Measurements from ENCODE around the gene KANK2. TPM values are rescaled to one million over a fixed set of nuclear protein-coding genes. Genes with fewer than 3 reads are reported as not detected.

KANK2 gene
- total and polyA plus RNA-seq, 2 of the 13 experiments (the other 11 are each of a cell fraction or from before 2014, with no cell fraction given), result 5.7 to 12.9 TPM

GRCh38 chr19:11208561-11209471 lies 11.5 kb upstream of the KANK2 start:
- no peaks in the 10 kb centered on the region for H3K27me3 ChIP-seq (ENCODE audit: control insufficient read depth in 1 of 2, insufficient read depth in 2 of 2, low read length in 2 of 2)
- 95% methylated on average over 24 of the region's 38 CpGs for WGBS (ENCODE audit: low lambda C conversion rate)
- H3K79me2 ChIP-seq (ENCODE audit: insufficient read depth, low read length), result no peaks in the 10 kb centered on the region
- H3K36me3 ChIP-seq (replicated peaks in 1 of 2; ENCODE audit: control insufficient read depth in 1 of 2, insufficient read depth in 2 of 2, low read length in 2 of 2), result peaks cover 8 to 26% of the 10 kb centered on the region in 2 experiments; a peak in 4 of 5 replicates
- H2AFZ ChIP-seq (ENCODE audit: low read length), result no peak overlapping the region
- H3K4me1 ChIP-seq (ENCODE audit: insufficient read depth, low read length), result no peaks in the 10 kb centered on the region
- H3K4me3 ChIP-seq (replicated peaks in 1 of 3; ENCODE audit: insufficient read depth in 1 of 3, low read depth in 2 of 3, low read length in 3 of 3), result no peak overlapping the region
- FAIRE-seq (no peak), DNase-seq (ENCODE audit: low spot score) (no peak), ATAC-seq (no peak; the same call in 2 of the 3 replicates)
- intact Hi-C loops (cut with micrococcal nuclease; ENCODE audit: unreplicated experiment) (no loop called here), in situ Hi-C loops (cut with HindIII; ENCODE audit: extremely low pct_ligation_motif_present, low pct_unique_long_range_greater_than_20kb) (no loop called here)
- no peak for TF ChIP-seq SRF (IDR thresholded peaks at IDR 0.05; ENCODE audit: low read depth, low read length)
- TF ChIP-seq MIER2 (CRISPR knock-in tag; IDR thresholded peaks at IDR 0.05), result no peak
- no peak for TF ChIP-seq FOXO1 (CRISPR knock-in tag; IDR thresholded peaks at IDR 0.05)
- 0 out of 2 replicates have a peak, but pooled peaks have one; percentile 16 for TF ChIP-seq RBFOX2 (IDR thresholded peaks at IDR 0.05; ENCODE audit: low read depth, low read length)
- peak; percentile 37 for TF ChIP-seq AGO2 (optimal IDR thresholded peaks at IDR 0.05; ENCODE audit: low read depth, low read length)
- ChIA-PET CTCF (ENCODE audit: low intra/inter-chr PET ratio, low total read pairs) (no interaction called here), POLR2A (no interaction called here)
- BruUV-seq (replicated peaks), result no TSS peak
- no peak overlapping the region for H3K9ac ChIP-seq (ENCODE audit: insufficient read depth, low read depth, low read length)
- H3K4me2 ChIP-seq (ENCODE audit: low read depth, low read length), result no peak overlapping the region
- H3K27ac ChIP-seq (ENCODE audit: extremely low read length, insufficient read depth, low read length), result no peak overlapping the region
- H3K9me3 ChIP-seq (ENCODE audit: low read length), result no peaks in the 10 kb centered on the region
- H4K20me1 ChIP-seq (ENCODE audit: insufficient read depth, low read length), result no peaks in the 10 kb centered on the region; the same call in 1 of the 2 replicates

DNA sequence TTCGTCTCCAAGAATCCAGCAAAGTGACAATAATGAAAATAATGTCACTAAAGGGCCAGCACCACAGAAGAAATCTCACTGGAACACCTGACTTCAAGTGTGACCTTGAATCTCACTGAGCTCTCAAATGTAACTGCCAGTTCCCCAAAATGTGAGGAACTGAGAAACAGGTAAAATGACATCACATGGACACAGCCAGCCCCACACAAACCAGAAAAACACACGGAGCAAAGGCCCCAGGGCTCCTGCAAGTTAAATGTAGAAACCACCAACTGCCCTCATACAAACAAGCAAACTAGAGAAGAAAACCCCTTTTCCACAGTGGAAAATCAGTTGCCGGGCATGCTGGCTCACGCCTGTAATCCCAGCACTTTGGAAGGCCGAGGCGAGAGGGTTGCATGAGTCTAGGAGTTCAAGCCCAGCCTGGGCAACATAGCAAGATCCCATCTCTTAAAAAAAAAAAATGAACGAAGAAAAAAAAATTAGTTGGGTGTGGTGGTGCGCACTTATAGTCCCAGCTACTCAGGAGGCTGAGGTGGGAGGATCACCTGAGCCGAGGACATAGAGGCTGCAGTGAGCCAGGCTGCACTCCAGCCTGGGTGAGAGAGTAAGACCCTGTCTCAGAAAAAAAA lies 8.7 kb upstream of the KANK2 start:
- H3K27ac ChIP-seq (ENCODE audit: extremely low read length, insufficient read depth, low read length), result no peak overlapping the region
- H3K9me3 ChIP-seq (ENCODE audit: low read length), result no peaks in the 10 kb centered on the region
- H3K36me3 ChIP-seq (replicated peaks in 1 of 2; ENCODE audit: control insufficient read depth in 1 of 2, insufficient read depth in 2 of 2, low read length in 2 of 2), result peaks cover 3 to 15% of the 10 kb centered on the region in 2 experiments; a peak in 4 of 5 replicates
- intact Hi-C loops (cut with micrococcal nuclease; ENCODE audit: unreplicated experiment), result no loop called here
- H3K79me2 ChIP-seq (ENCODE audit: insufficient read depth, low read length), result no peaks in the 10 kb centered on the region
- H3K4me2 ChIP-seq (ENCODE audit: low read depth, low read length), result no peak overlapping the region
- H3K27me3 ChIP-seq (ENCODE audit: control insufficient read depth in 1 of 2, insufficient read depth in 2 of 2, low read length in 2 of 2), result no peaks in the 10 kb centered on the region
- CTCF ChIA-PET (ENCODE audit: low intra/inter-chr PET ratio, low total read pairs), result no interaction called here
- in situ Hi-C loops (cut with HindIII; ENCODE audit: extremely low pct_ligation_motif_present, low pct_unique_long_range_greater_than_20kb), result no loop called here
- BruUV-seq (replicated peaks), result no TSS peak
- no peak for DNase-seq (ENCODE audit: low spot score)
- no peak overlapping the region for H3K9ac ChIP-seq (ENCODE audit: insufficient read depth, low read depth, low read length)
- POLR2A ChIA-PET, result no interaction called here
- no peaks in the 10 kb centered on the region; the same call in 1 of the 2 replicates for H4K20me1 ChIP-seq (ENCODE audit: insufficient read depth, low read length)
- H3K4me3 ChIP-seq (replicated peaks in 1 of 3; ENCODE audit: insufficient read depth in 1 of 3, low read depth in 2 of 3, low read length in 3 of 3), result no peak overlapping the region
- no peak for ATAC-seq
- no peak overlapping the region for H2AFZ ChIP-seq (ENCODE audit: low read length)
- no peak for FAIRE-seq
- TF ChIP-seq NAIF1 (CRISPR knock-in tag; IDR thresholded peaks at IDR 0.05; ENCODE audit: borderline replicate concordance) (no peak), ZNF121 (CRISPR knock-in tag; IDR thresholded peaks at IDR 0.05) (peak; percentile 67; the same call in 1 of the 2 replicates)
- 92% methylated on average over 9 of the region's 9 CpGs for WGBS (ENCODE audit: low lambda C conversion rate)
- no peaks in the 10 kb centered on the region for H3K4me1 ChIP-seq (ENCODE audit: insufficient read depth, low read length)

Measured in HepG2 (cell line).